Measurements from ENCODE around the gene EHF. TPM values are rescaled to one million over a fixed set of nuclear protein-coding genes. Genes with fewer than 3 reads are reported as not detected.

EHF gene
- total and polyA plus RNA-seq, 2 of the 13 experiments (the other 11 are each of a cell fraction or from before 2014, with no cell fraction given), result 0.04 to 0.46 TPM

GRCh38 chr11:34576331-34576730 is 44.6 kb upstream of the EHF start (continued):
- TF ChIP-seq IRF1 (CRISPR knock-in tag; IDR thresholded peaks at IDR 0.05; ENCODE audit: low read depth) (no peak), BHLHE40 (IDR thresholded peaks at IDR 0.05; ENCODE audit: low read length) (no peak), ZFP36L2 (CRISPR knock-in tag; IDR thresholded peaks at IDR 0.05) (no peak), ZNF512B (CRISPR knock-in tag; IDR thresholded peaks at IDR 0.05; ENCODE audit: borderline replicate concordance) (no peak), ELF3 (CRISPR knock-in tag; IDR thresholded peaks at IDR 0.05) (no peak)

- ATAC-seq (no peak), FAIRE-seq (no peak), DNase-seq (ENCODE audit: low spot score) (no peak)
- Histone ChIP-seq H3K79me2 (ENCODE audit: insufficient read depth, low read length) (no peaks in the 10 kb centered on the region), H3K9me3 (ENCODE audit: low read length) (no peaks in the 10 kb centered on the region), H3K4me2 (ENCODE audit: low read depth, low read length) (no peak overlapping the region), H2AFZ (ENCODE audit: low read length) (no peak overlapping the region), H4K20me1 (ENCODE audit: insufficient read depth, low read length) (no peaks in the 10 kb centered on the region), H3K36me3 (replicated peaks in 1 of 2; ENCODE audit: control insufficient read depth in 1 of 2, insufficient read depth in 2 of 2, low read length in 2 of 2) (no peaks in the 10 kb centered on the region), H3K4me3 (replicated peaks in 1 of 3; ENCODE audit: insufficient read depth in 1 of 3, low read depth in 2 of 3, low read length in 3 of 3) (no peak overlapping the region), H3K27me3 (ENCODE audit: control insufficient read depth in 1 of 2, insufficient read depth in 2 of 2, low read length in 2 of 2) (no peaks in the 10 kb centered on the region; a peak in 1 of 5 replicates), H3K4me1 (ENCODE audit: insufficient read depth, low read length) (peaks cover 40% of the 10 kb centered on the region), H3K9ac (ENCODE audit: insufficient read depth, low read depth, low read length) (no peak overlapping the region), H3K27ac (ENCODE audit: extremely low read length, insufficient read depth, low read length) (no peak overlapping the region)
- ChIA-PET CTCF (ENCODE audit: low intra/inter-chr PET ratio, low total read pairs) (no interaction called here), POLR2A (no interaction called here)
- intact Hi-C loops (cut with micrococcal nuclease; ENCODE audit: unreplicated experiment), result no loop called here
- no TSS peak for BruUV-seq (replicated peaks)
- 89% methylated on average over 4 of the region's 4 CpGs for WGBS (ENCODE audit: low lambda C conversion rate)
- in situ Hi-C loops (cut with HindIII; ENCODE audit: extremely low pct_ligation_motif_present, low pct_unique_long_range_greater_than_20kb), result loop anchor here (25.0 kb wide), 1 partner anchor 803 kb away; no protein-coding TSS in a partner anchor
- TF ChIP-seq ZNF773 (CRISPR knock-in tag; IDR thresholded peaks at IDR 0.05; ENCODE audit: borderline replicate concordance), result no peak
- no peak for TF ChIP-seq CREB1 (IDR thresholded peaks at IDR 0.05)
- no peak for TF ChIP-seq CREB1 (CRISPR knock-in tag; IDR thresholded peaks at IDR 0.05)
- no peak for TF ChIP-seq CSRNP2 (CRISPR knock-in tag; conservative IDR thresholded peaks at IDR 0.05; ENCODE audit: low read depth)
- no peak for TF ChIP-seq UBTF (CRISPR knock-in tag; IDR thresholded peaks at IDR 0.05)
Measured at GRCh38 chr11:34583818-34584217, 37.1 kb upstream of the EHF start.

Measured in HepG2 (cell line).